GM12878 (cell line): Measurements from ENCODE around the gene CDK5R1. TPM values are rescaled to one million over a fixed set of nuclear protein-coding genes. Genes with fewer than 3 reads are reported as not detected.

Experiments used
- ATF2 ChIP-seq: IDR thresholded peaks from 2 replicates; pipeline ENCODE4 v1.6.1; 2012; ENCODE audit warnings: low read length, inconsistent platforms
- BCL3 ChIP-seq: IDR thresholded peaks from 2 replicates; pipeline ENCODE4 v1.6.1; 2011; ENCODE audit warnings: borderline replicate concordance, low read depth, mild to moderate bottlenecking, moderate library complexity, low read length; ENCODE audit not compliant: insufficient read depth, poor library complexity, severe bottlenecking
- CBX3 ChIP-seq: fragments of 200-600 bp; sonication (generic); IDR thresholded peaks from 2 replicates; pipeline ENCODE4 v1.6.1; 2016; ENCODE audit warnings: low read depth, borderline replicate concordance
- CHD1 ChIP-seq: IDR thresholded peaks from 2 replicates; pipeline ENCODE4 v1.6.1; 2012; ENCODE audit warnings: low read depth, low read length, improper control_type of control experiment
- CHD2 ChIP-seq: IDR thresholded peaks from 2 replicates; pipeline ENCODE4 v1.6.1; 2011; ENCODE audit warnings: low read depth, low read length, improper control_type of control experiment, borderline replicate concordance
- DPF2 ChIP-seq: fragments of 450-650 bp; IDR thresholded peaks from 2 replicates; pipeline ENCODE4 v1.6.1; 2017; ENCODE audit warnings: mild to moderate bottlenecking
- E2F4 ChIP-seq: IDR thresholded peaks from 2 replicates; pipeline ENCODE4 v1.6.1; 2012; ENCODE audit warnings: low read depth, low read length, improper control_type of control experiment
- EP300 ChIP-seq, 2 experiments: fragments of 150-350 bp in 1 of 2; IDR thresholded peaks; 2 replicates each; pipeline ENCODE4 v1.6.1; 2011 to 2012; ENCODE audit warnings: low read depth in 2 of 2, low read length in 2 of 2, borderline replicate concordance in 1 of 2, improper control_type of control experiment in 1 of 2, inconsistent platforms in 1 of 2; ENCODE audit not compliant: control insufficient read depth in 1 of 2
- ETV6 ChIP-seq, 2 experiments: fragments of 450-650 bp in 1 of 2; IDR thresholded peaks in 1 of 2; conservative IDR thresholded peaks in 1 of 2; 2 replicates each; pipeline ENCODE4 v1.6.1; 2014; ENCODE audit warnings: antibody characterized with exemption in 1 of 2, borderline replicate concordance in 1 of 2, low read depth in 1 of 2, mild to moderate bottlenecking in 1 of 2, moderate library complexity in 1 of 2
- MEF2B ChIP-seq: fragments of 450-650 bp; IDR thresholded peaks from 2 replicates; pipeline ENCODE4 v1.6.1; 2018; ENCODE audit warnings: mild to moderate bottlenecking, moderate library complexity; ENCODE audit not compliant: partially characterized antibody, poor library complexity, severe bottlenecking
- MLLT1 ChIP-seq: fragments of 450-650 bp; IDR thresholded peaks from 2 replicates; pipeline ENCODE4 v1.6.1; 2016; ENCODE audit warnings: mild to moderate bottlenecking
- MYC ChIP-seq: IDR thresholded peaks from 2 replicates; pipeline ENCODE4 v1.6.1; 2011; ENCODE audit warnings: mild to moderate bottlenecking, low read length, moderate library complexity, inconsistent platforms; ENCODE audit not compliant: insufficient read depth, insufficient replicate concordance, insufficient read length, severe bottlenecking
- NFYA ChIP-seq: IDR thresholded peaks from 2 replicates; pipeline ENCODE4 v1.6.1; 2011; ENCODE audit warnings: low read depth, mild to moderate bottlenecking, low read length, improper control_type of control experiment, borderline replicate concordance
- RAD21 ChIP-seq: IDR thresholded peaks from 2 replicates; pipeline ENCODE4 v1.6.1; 2011; ENCODE audit warnings: mild to moderate bottlenecking, low read depth, low read length, moderate library complexity; ENCODE audit not compliant: insufficient read depth
- RAD51 ChIP-seq: fragments of 450-650 bp; IDR thresholded peaks from 2 replicates; pipeline ENCODE4 v1.6.1; 2016; ENCODE audit warnings: moderate library complexity, mild to moderate bottlenecking, inconsistent platforms
- RELA ChIP-seq: fragments of 450-650 bp; IDR thresholded peaks from 2 replicates; pipeline ENCODE4 v1.8.0; 2014; ENCODE audit warnings: borderline replicate concordance; ENCODE audit not compliant: partially characterized antibody
- SIX5 ChIP-seq: IDR thresholded peaks from 2 replicates; pipeline ENCODE4 v1.6.1; 2011; ENCODE audit warnings: mild to moderate bottlenecking, low read depth, low read length, moderate library complexity; ENCODE audit not compliant: severe bottlenecking
- SMARCA5 ChIP-seq: fragments of 450-650 bp; IDR thresholded peaks from 2 replicates; pipeline ENCODE4 v1.6.1; 2017; ENCODE audit warnings: mild to moderate bottlenecking
- SUZ12 ChIP-seq: fragments of 200-600 bp; sonication (generic); IDR thresholded peaks from one replicate; pipeline ENCODE4 v1.6.1; 2018; ENCODE audit warnings: antibody characterized with exemption, mild to moderate bottlenecking; ENCODE audit not compliant: unreplicated experiment
- TCF12 ChIP-seq: IDR thresholded peaks from 2 replicates; pipeline ENCODE4 v1.6.1; 2011; ENCODE audit warnings: low read depth, mild to moderate bottlenecking, low read length
- YBX1 ChIP-seq: fragments of 450-650 bp; IDR thresholded peaks from 2 replicates; pipeline ENCODE4 v1.6.1; 2016; ENCODE audit warnings: antibody characterized with exemption
- ZBTB33 ChIP-seq: fragments of 450-650 bp; IDR thresholded peaks from 2 replicates; pipeline ENCODE4 v1.6.1; 2017; ENCODE audit warnings: mild to moderate bottlenecking
- polyA plus RNA-seq, 11 experiments: library from polyadenylated mRNA; depleted of rRNA in 4 of 11; unstranded in 6 of 11; stranded (reverse) in 5 of 11; fragments of >200 nt; fragmentation: Nextera tagmentation in 4 of 11; fragmentation: Illumina TruSeq in 1 of 11; extraction: Ambion mirVana in 4 of 11; extraction: Trizol in 1 of 11; gene quantifications; 1 replicate in 1 of 11; 2 replicates in 10 of 11; pipeline versions ENCODE4 v1.2.1 to v1.2.3, GENCODE V29; 2011 to 2016; ENCODE audit warnings: inconsistent platforms in 2 of 11, missing spikeins in 2 of 11, low read depth in 1 of 11
- total RNA-seq, 4 experiments: library from RNA; depleted of rRNA in 3 of 4; stranded (reverse); fragments of >200 nt in 3 of 4; fragmentation: Illumina TruSeq in 1 of 4; extraction: Trizol in 1 of 4; gene quantifications; 2 replicates each; pipeline versions ENCODE4 v1.2.1 to v1.2.3, GENCODE V29; 2013 to 2021

CDK5R1 gene
- total and polyA plus RNA-seq, 10 of the 15 experiments (the other 5 are each of a cell fraction or from before 2014, with no cell fraction given) = 1.1 to 28.3 (median 12.2) TPM

- TF ChIP-seq ZBTB33 (no peak), SUZ12 (no peak), CHD2 (no peak), CBX3 (no peak), MYC (no peak), BCL3 (peak; percentile 12), SMARCA5 (peak; percentile 47; the same call in 1 of the 2 replicates), ATF2 (no peak), EP300 (IDR thresholded peaks at IDR 0.05; ENCODE audit: borderline replicate concordance in 1 of 2, control insufficient read depth in 1 of 2, low read depth in 2 of 2, low read length in 2 of 2) (no peak), MLLT1 (no peak), RAD21 (0 out of 2 replicates have a peak, but pooled peaks have one; percentile 3), RAD51 (no peak), DPF2 (peak; percentile 83), TCF12 (no peak), NFYA (no peak), SIX5 (no peak), RELA (no peak), MEF2B (no peak), E2F4 (no peak), CHD1 (no peak), YBX1 (no peak), ETV6 (conservative IDR thresholded peaks at IDR 0.05 in 1 of 2, IDR thresholded peaks at IDR 0.05 in 1 of 2; ENCODE audit: borderline replicate concordance in 1 of 2, low read depth in 1 of 2) (no peak)
These were observed at the start of gene CDK5R1 (continued) for GRCh38 chr17:32486701-32487472.
